GM21447 (cell line): ENCODE results near the gene PTGR3.

Source experiments
- ATAC-seq: cut with Tn5 transposase; IDR thresholded peaks from one replicate; pipeline ENCODE4 v1.9.1; 2021; ENCODE audit not compliant: unreplicated experiment

PTGR3 gene

DNA sequence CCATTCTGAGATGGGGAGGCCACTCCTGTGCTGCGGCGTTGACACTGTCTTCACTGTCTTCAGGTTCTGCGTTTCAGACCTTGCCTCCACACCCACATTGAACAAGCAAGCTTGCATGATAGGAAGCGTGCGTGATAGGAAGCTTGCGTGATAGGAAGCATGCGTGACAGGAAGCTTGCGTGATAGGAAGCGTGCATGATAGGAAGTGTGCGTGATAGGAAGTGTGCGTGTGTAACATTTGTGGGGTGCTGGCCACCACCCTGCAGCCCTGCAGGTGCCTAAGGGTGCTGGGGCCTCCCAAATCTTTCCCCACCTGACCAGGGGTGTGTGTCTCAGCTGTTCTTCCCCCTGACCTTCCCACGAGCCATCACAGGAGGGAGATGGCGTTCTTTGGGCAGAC lies 27.0 kb upstream of the PTGR3 start:
- no peak for ATAC-seq

DNA sequence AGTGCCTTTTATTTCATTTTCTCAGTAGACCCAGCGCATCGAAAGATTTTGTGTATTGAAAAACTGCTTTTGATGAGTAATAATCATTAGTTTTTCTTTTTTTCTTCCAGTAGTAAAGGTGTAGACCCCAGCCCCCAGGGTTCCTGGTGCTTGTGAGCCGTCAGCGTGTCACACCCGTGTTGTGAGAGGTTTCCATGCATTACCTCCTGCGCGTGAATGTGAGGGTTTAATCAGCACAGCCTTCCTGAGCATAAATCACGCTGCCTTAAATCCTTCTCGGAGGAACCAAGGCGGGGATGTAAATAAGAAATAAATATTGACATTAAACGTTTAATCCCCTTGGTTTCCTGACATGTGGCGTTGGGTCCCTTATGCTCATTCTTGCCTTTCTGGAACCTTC lies 26.0 kb upstream of the PTGR3 start:
- no peak for ATAC-seq

DNA sequence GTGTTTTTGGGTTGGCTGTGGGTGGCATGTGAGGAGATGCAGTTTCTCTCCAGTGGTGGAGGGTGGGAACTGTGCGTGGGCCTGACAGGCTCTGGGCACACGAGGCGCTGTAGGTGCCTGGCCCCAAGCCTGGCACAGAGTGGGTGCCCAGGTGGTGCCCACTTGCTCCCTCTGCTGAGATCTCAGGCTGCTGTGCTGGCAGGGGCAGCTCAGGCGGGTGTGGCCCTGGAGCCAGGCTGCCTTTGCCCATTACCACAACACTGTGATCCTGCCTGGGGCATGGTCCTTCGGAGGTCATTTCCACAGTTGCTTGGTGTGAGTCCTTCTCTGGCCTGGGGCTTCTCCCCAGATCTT lies 22.1 kb upstream of the PTGR3 start:
- no peak for ATAC-seq

DNA sequence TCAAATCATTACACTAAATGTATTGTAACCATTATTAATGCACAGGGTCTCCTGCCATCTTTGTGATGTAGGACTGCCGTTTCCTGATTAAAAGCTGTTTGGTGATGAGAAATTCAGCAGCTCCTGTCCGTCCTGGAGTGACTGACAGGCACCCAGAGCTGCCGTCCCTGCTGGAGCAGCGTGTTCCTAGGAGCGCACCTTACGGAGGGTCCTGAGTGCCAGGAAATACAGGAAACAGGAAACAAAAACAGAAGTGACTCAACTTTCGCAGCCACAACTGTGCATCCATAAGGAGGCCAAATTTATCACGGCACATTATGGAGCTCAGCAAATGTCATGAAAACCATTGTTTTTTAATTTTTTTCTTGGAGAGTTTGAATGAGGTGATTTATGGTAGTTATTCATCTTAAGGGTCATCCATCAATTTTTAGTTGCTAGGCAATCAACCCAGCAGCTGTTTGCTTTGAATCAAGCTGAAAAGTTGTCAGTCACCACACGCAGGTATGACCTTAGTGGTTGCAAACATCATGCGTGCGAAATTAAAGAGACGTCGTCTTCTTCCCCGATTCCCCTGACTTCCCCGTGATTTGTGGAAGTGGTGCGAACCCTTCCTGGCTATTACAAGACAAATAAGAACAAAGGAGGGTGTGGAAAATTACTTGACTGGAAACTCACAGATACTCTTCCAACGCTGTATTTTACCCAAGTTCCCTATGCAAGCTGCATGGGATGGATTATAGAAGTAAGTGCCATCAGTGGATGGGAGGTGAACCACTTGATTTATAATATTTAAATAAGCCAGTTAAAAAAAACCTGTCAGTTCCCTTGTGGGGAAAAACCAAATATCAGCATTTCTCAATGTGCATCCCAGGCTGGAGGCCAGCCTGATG lies 21.5 kb upstream of the PTGR3 start:
- no peak for ATAC-seq

DNA sequence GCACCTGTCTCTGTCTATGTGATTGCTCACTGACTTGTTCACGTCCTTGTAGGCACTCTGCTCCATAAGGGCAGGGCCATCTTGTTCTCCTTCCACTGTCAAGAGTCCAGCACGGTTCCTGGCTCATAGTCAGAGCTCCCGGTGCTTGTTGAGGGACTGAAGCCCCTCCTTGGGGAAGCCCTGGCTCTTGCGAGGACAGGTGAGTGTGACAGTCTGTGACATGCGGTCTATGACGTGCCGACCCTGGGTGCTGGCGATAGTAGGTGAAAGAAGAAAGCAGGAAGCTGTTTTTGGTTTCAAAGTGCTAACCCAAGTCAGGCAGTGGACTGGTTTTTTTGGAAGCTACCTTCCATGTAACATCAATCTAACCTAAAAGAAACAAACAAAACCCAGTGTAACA lies 20.5 kb upstream of the PTGR3 start:
- ATAC-seq, result no peak

DNA sequence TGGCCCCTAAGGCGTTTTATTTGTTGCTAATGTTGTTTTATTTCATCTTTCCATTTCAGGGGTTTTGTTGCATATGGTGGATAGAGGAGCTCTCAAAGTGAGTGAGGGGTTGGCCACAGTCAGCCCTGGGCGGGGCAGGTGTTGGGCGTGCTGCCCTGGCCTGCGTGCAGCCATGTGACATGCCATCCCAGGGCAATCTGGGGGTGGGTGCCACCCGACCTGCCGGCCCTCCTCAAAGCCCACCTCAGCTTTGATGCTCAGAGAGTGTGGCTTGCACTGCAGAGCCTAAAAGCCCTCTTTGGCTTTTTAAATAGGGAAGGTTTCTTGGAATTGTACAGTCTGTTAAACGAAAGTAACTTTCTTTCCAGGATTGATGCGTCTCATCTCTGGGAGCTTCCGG lies 20.0 kb upstream of the PTGR3 start:
- no peak for ATAC-seq

DNA sequence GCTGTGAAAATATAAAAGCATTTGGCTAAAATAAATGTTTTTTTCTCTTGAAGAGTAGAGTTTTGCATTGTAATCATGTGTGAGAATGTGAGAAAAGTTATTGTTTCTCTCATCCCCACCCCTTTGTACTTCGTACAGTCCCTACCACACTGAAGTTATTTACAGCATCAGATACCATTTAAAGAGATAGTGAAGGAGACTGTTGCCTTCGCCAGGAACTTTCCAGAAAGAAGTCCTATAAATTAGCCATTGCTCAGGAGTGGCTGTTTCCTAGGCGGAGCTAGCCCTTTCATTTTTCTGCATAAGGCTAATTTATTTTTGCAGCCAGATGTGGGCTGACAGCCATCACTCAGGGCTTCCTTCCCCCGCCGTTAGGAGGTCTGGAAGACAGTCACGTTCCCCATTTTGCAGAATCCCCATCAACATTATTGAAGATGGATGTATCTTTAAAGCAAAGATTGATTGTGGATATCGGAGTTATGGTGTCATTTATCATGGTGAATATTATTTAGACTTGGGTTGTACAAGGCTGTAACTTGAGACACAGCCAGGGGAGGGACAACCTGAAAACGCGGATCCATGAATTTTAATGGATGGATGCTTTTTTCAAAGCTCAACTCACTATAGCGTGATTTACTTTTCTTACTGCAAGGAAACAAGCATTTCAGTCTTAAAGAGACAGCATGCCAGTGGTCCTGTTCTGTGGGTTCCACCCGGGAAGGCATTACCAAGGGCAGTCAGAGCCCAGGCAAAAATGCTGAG lies 18.8 kb upstream of the PTGR3 start:
- ATAC-seq, result no peak

DNA sequence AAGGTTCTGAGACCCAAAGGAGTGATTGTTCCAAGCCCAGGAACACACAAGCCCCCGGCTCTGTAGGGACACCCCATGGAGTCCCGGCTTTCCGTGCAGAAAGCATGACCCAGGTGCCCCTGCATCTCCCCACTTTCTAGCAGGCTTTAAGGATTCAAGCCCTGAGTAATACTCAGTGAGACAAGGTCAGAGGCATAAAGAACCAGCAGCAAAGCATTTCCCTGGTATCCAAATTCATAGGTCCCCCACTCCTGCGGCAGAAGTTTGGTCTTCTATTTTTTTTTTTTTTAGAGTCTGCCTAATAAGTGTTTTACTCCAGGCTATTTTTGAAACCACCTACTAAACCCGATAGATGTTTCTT lies 18.0 kb upstream of the PTGR3 start:
- no peak for ATAC-seq

DNA sequence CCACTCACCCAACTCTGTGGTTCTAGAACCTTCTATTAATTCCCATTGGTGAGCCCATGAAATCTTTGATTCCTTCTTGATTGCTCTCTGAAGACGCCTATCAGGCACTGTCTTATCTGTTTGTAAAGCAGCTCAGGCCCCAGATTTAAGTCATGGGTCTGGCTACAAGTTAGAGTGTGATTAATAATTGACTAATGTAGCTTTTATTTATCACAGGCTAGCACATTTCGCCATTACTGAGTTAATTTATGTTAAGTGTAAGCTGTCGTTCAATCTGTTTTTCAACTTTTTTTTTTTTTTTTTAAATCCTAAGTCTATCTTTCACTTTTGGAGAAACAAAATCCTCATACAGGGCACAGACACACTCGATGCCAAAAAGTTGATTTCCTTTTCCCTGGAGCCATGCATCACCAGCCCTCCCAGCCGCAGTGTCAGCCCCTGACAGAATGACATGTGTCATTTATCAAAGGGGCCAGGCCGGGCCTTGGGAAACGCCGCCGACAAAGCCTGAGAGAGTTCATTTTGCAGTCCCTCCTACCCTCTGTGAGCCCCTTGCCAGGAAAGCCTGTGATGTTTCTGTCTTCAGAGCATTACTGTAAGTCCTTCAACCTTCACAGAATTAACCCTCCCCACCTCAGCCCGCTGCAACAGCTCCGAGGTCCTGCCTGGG lies 17.5 kb upstream of the PTGR3 start:
- ATAC-seq, result no peak

DNA sequence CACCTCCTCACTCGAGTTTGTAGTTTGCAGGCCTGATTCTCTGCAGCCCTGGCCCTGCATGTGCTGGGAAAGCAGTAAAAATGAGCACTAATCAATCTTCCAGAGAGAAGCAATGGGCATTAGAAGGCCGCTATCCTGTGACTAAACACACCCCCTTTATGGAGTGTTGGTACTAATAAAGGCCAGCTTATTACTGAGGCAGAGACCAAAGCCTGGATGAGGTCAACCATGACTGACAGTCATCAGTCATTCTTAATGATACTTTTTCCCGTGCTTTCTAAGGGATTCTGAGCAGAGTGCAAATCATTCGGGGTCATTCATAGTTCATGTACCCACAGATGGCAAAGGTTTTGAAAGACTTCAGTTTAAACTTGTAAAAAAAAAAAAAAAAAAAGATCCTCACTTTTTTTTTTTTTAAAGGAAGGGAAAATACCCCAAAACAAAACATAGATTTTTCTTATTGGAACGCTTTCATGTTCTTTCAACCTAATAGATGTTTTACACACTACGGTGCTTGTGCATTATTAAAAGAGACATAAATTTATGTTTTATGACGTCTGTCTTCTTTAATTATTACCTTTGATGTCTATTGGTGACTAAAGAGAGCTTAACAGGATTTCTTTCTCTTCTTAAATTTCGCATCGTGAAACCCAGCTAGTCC lies 14.9 kb upstream of the PTGR3 start:
- ATAC-seq, result no peak

DNA sequence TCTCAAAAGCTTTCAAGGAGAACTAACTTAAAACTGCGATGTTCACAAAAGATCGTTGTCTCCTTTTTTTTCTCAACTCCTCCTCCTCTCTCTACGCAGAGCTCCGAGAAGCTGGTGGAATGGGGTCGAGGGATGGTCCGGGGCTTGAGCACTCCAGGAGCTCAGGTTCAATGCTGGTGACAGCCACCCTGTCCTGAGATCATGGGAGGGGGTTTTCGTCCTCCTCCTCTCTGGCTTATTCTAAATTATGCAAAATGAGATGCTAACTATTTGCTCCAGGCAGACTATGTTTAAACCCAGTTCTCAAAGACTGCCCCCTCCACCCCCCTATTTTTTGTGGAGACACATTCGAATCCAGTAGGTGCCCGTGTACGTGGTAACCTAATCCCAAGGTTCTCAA lies 13.5 kb upstream of the PTGR3 start:
- ATAC-seq, result no peak

DNA sequence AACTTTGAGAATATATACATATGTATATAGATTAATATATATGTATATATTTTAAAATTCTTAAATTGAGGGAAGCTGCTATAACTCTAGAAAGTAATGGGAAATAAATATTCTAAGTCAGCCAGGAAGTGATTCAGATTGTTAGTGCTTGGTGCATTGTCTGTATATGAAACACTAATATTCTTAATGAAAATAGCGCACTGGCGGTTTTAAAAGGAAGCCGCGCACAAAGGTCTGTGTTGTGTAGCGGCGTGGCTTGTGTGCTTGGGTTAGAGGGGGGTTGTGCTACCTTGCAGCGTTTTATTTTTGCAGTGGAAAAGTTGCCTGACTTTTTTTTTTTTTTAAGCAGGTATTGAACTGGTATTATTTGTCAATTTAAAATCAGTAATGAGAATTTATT lies 13.0 kb upstream of the PTGR3 start:
- no peak for ATAC-seq

DNA sequence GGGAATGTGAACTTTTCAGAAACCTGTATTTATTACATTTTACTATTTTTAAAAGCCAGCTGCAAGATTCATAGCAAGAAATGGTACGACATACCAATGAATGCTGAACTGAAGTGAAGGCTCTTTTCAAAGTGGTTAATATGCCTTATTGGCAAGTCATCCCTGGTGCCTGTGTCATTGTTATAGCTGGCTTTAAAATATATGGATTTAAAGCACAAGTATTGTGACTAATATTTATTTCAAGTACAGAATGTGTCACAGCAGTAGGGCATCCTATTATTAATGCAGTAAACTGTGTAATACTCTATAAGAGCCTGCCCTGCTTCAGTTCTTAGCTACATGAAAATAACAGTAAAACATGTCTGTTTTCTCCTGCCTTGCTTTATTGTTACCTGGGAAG lies 12.5 kb upstream of the PTGR3 start:
- no peak for ATAC-seq

DNA sequence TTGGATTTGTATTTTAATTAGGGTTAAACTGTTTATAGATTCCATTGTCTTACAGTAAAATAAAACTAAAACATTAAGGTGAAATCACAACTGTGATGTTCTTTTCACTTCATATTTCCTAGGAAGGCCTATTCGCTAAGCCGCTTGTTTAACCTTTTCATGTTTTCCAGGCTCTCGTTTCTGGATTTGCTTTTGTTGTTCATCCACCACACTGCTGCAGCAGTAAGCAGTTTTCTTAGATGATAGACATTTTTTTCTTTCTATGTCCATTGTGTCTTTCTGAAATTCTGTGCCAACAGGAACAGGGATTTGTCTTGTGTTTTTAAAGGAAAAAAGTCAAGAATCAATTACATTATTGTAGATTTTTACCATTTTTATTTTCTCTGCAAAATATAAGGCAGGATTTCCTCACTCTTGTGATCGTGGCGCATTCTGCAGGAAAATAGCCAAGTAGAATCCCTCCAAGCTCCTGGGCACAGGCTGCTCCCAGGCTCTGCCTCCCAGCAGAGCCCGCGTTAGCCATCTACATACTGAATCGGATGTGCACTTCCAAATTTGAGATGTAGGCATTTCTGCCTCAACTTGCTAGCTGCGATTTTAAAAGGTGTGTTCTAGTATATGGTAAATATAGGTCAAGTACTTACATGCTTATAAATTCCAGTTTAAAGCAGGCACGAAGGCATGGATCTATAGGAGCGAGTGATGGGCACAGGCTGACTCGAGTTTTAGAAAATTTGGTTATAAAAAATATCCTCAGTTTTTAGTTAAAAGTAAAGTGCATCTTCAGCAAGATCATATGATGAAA lies 11.8 kb upstream of the PTGR3 start:
- ATAC-seq, result no peak

DNA sequence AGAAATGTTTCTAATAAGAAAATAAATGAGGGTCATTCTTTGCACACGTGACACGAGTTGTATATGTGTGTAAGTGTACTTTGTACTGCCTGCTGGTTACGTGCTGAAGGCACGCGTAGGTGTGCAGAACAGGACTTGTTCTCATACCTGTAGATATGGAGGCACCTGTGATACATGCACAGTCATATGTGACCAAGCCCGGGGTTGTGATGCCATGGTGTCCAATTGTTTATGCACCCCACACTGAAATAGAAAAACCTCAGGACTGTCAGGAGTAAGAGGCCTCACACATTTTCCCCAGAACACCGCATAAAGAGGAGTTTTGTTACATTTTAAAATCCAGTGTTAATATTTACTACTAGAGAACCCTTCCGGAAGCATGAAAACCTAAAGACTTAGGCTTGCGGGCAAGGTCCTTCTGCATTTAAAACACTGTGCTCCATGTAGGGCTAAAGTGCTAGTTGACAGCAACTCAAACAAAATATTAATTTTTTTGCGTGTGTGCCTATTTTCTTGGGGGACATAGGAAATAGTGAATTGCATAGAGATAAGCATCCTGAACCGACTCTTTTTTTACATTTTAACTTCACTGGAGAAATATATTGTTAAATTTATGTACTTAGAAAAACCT lies 10.9 kb upstream of the PTGR3 start:
- ATAC-seq, result no peak

DNA sequence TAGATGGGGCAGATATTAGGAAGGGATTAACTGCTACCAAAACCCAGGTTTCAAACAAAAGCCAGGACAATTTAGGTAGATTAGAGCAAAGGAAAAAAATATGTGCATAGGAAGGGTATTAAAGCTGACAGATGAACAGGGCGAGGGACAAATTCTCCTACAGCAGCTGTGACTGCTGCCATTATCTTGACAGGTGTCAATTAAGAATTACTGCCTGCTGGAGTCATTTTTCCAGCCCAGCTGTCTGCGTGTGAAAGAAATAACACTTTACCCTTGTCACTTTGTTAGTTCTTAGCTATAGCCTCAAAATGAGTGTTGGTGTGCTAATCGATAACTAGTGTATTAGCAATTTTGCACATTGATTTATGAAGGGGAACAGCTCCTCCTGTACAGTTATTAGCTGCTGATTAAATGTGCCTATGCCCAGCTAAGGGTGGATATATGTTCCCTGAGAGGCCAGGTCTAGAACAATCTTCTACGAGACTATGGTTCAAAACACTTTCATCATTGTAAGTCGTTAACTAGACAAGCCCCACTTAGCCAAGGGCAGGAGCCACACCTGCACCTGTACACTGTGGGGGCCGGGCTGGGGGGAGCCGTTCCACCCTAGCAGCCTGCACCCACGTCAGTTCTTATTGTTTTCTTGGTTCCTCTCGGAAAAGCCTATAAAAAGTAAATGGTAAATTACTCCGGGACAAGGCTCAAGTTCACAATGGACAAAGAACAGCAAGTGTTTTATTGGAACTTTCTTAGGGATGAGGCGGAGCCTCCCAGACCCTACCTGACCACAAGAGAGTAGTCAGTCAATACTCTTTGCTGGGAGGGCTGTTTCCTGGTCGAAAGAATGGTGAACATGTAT lies 9.4 kb upstream of the PTGR3 start:
- ATAC-seq, result no peak

DNA sequence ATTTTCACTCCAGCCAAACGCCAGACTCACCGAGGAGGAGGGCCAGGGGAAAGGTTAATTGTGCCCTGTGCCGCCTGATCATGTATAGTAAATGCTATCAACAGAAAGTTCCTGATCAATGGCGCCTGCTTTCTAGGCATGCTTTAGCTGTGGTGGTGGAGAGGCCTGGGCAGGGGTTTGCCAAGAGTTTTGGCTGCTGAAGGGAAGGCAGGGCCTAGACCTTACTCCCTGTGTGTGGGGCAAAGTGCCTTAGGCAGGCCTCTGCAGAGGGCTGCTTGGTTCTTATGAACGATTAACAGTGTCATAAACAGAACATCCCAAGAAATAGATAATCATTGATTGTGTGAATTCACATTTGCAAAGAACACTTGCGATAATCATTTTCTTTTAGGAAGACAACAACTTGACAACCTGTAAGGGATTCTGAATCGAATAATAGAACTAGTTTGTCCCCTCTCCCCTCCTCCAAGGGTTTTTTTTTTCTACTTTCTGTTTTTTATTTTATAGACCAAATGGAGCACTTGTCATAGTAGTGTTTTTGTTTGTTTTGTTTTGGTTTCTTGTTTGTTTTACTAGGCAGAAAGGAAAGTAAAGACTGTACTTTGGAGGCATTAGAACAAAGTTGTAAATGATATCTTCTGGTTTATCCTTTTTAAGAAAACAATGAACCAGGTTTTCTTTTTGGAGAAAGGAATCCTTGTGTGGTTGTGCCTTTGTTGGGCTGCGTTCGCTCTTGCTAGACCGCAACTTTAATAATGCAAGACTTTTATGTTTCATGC lies 8.2 kb upstream of the PTGR3 start:
- no peak for ATAC-seq

DNA sequence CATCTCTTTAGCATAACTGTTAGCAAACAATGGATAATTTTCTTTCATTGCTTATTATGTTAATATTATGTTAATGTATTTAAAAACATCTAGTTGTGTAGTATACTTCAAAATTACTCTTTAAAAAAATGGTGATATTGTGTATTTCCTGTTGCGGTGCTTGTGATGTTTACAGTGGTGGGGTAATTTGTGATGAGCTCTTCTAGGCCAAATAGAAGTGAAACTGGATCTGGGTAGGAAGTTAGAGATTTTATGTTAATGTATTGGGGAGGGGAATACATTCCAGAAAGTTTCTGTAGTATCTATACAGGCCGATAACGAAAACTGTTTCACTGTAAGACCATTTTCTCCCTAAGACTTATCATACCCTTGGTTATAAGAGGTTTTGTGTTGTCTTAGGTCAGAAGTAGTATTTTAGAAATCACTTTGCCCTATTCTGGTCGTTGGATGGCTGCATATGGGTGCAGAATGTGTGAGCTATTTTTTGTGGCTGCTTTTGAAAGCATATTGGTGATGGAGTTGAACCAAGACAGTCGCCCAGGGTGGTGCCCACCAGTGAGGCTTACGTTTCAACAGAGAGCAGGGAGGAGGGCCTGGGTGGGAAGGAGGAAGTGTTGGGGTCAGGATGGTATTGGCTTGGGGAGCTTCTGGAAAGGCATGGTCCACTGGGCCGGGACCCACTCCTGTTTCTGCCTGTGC lies 7.4 kb upstream of the PTGR3 start:
- ATAC-seq, result no peak
